Measurements from ENCODE around the gene DUSP28.

GRCh38 chr2:240597054-240597418 is 36.9 kb downstream of the DUSP28 start:
- no peak for TF ChIP-seq ELF4 (CRISPR knock-in tag; IDR thresholded peaks at IDR 0.05; ENCODE audit: low read depth)
- no peak for TF ChIP-seq PREB (CRISPR knock-in tag; IDR thresholded peaks at IDR 0.05; ENCODE audit: borderline replicate concordance)
- TF ChIP-seq NR3C1 (CRISPR knock-in tag; conservative IDR thresholded peaks at IDR 0.05; ENCODE audit: low read depth): no peak
- no peak for TF ChIP-seq CTCF (IDR thresholded peaks at IDR 0.05)
- no peak for TF ChIP-seq CREM (CRISPR knock-in tag; IDR thresholded peaks at IDR 0.05)
- TF ChIP-seq TP53 (CRISPR knock-in tag; IDR thresholded peaks at IDR 0.05): no peak
- no peak for TF ChIP-seq TCF7 (CRISPR knock-in tag; IDR thresholded peaks at IDR 0.05; ENCODE audit: low read depth)

All from WTC11 (cell line).